ENCODE measurements around the gene AUTS2.

AUTS2 gene

DNA sequence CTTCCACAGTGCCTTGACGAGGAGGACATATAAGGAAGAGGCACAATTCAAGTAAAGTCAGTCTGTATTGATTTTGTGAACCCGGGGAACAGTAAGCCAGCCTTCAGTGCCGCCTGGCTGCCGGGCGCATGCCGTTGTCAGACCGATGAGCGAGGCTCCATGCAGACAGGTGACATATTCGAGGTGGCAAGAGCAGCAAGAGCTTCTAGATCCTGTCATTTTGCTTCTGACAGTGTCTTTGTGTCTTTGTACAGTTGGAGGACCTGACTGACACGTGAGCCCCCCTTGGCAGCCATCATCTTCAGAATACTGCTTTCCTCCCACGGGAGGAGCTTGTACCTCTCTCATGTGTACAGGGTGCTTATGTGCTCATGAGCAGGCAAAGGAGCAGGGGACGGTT is 1146.2 kb downstream of the AUTS2 start:
- no peak for DNase-seq (ENCODE audit: low read depth)

- no peak for DNase-seq (ENCODE audit: low read depth)
These were observed 1151.6 kb downstream of the AUTS2 start for GRCh38 chr7:70749831-70750230.

- no peak for DNase-seq (ENCODE audit: low read depth)
These were observed 1153.6 kb downstream of the AUTS2 start for GRCh38 chr7:70751895-70752294.

GRCh38 chr7:70752794-70753241 is 1154.5 kb downstream of the AUTS2 start:
- DNase-seq (ENCODE audit: low read depth) = no peak

GRCh38 chr7:70756789-70757188 is 1158.5 kb downstream of the AUTS2 start:
- no peak for DNase-seq (ENCODE audit: low read depth)

GRCh38 chr7:70758646-70759045 is 1160.4 kb downstream of the AUTS2 start:
- no peak for DNase-seq (ENCODE audit: low read depth)

DNA sequence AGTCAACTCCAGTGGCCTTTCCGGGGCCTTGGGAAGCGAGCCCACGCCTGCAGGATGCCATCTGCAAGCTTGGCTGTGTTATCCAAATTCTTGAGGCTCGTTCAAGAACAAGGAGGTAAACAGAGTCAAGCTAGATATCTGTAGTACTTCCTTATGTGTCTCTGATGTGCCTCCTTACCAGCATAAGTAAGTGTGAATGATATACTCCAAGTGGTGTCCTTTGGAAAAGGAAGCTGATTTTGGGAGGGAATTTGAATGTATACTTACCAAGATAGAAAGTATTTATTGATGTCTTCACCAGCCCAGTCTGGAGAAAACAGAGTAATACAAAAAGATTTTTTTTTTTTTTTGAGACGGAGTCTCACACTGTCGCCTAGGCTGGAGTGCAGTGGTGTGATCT is 1161.4 kb downstream of the AUTS2 start:
- no peak for DNase-seq (ENCODE audit: low read depth)

- no peak for DNase-seq (ENCODE audit: low read depth)
These were observed 1163.5 kb downstream of the AUTS2 start for GRCh38 chr7:70761711-70762328.

GRCh38 chr7:70762696-70763095 is 1164.4 kb downstream of the AUTS2 start:
- DNase-seq (ENCODE audit: low read depth) = no peak

- DNase-seq (ENCODE audit: low read depth) = peak; percentile 31
These were observed 1165.9 kb downstream of the AUTS2 start for GRCh38 chr7:70763961-70764691.

DNA sequence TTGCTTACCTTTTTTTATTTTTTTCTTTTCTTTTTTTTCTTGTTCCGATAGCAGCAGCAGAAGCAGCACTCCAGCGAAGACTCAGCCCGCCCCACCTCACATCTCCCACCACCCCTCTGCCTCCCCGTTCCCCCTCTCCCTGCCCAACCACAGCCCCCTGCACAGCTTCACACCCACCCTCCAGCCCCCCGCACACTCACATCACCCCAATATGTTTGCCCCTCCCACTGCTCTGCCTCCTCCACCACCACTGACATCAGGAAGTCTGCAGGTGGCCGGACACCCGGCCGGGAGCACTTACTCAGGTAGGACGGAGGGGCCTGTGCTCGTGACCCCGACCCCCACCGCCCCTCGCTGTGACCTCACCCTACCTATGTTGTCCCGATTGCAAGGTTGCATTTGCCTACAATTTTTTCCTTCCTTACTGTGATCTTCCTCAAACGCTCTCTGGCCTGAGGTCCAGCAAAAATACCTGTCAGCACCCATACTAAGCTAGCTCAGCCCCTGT is 1166.5 kb downstream of the AUTS2 start:
- DNase-seq (ENCODE audit: low read depth) = no peak

DNA sequence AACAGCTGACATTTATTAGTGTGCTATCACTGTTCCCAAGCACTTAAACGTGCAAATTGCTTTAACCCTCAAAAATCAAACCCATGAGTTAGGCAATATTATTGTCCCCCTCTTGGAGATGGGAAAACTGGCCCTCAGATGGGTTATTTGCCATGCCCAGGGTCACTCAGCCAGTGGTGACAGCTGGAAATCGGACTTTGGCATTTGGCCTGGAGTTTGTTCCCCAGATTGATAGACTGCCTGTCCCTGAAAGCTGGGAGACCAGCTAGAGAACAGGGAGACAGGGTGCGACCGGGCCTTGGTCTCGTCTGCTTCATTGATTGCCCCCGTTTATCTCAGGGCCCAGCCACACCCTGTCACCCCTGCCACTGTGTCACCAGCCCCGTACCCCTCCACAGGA is 1167.4 kb downstream of the AUTS2 start:
- DNase-seq (ENCODE audit: low read depth) = no peak

- DNase-seq (ENCODE audit: low read depth) = no peak
These were observed 1167.8 kb downstream of the AUTS2 start for GRCh38 chr7:70766109-70766508.

DNA sequence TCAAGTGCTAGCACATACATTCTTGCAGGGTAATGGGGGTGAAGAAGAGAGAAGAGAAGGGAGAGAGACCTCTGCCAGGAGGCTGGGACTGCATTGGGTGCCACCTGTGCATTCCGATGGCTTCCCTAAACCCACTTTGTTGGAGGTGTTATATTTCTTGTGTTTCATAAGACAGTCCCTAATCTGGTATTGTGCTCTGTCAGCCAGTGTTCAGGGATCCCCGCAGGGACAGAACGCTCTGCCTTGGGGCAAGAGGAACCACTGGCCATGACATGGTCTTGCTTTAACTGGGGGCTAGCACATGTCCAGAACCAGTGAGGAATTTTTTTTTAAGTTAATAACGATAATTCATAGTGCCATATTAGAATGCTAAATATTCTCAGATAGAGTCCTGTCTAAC is 1168.4 kb downstream of the AUTS2 start:
- no peak for DNase-seq (ENCODE audit: low read depth)

DNA sequence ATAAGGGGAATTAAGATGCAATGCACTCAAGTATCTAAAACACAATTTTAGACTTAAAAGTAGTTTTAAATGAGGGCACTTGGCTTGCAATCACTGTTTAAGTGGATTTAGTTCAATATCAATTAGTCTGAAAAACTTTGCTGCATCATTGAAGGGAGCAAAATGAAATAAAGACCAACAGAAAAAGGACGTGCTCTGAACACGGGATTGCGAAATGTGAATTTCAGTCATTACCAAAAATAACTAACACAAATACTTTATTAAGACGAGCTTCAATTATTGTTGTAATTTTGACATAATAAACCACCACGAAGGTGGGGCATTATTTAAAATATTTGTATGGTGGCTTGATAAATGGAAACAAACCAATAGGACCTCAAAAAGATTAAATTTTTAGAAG is 1171.9 kb downstream of the AUTS2 start:
- DNase-seq (ENCODE audit: low read depth) = no peak

DNA sequence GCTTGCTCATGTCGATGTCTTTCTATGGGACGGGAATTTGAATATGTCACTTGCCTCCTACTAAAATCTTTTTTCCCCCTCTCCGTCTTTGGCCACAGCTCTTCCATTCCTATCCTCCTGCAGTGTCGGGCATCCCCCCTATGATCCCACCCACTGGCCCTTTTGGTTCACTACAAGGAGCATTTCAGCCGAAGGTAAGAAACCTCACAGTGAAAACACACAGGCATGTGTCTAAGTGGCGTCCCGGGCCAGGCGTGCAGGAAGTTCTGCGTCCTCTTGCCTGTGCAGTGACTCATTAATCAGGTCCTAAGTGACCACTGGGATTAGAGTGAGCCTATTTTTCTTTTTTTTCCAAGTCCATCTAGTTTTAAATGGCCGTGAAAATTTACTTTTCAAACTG is 1173.2 kb downstream of the AUTS2 start:
- DNase-seq (ENCODE audit: low read depth) = no peak

- no peak for DNase-seq (ENCODE audit: low read depth)
These were observed 1174.6 kb downstream of the AUTS2 start for GRCh38 chr7:70772891-70773290.

- no peak for DNase-seq (ENCODE audit: low read depth)
These were observed 1175.1 kb downstream of the AUTS2 start for GRCh38 chr7:70773406-70773805.

DNA sequence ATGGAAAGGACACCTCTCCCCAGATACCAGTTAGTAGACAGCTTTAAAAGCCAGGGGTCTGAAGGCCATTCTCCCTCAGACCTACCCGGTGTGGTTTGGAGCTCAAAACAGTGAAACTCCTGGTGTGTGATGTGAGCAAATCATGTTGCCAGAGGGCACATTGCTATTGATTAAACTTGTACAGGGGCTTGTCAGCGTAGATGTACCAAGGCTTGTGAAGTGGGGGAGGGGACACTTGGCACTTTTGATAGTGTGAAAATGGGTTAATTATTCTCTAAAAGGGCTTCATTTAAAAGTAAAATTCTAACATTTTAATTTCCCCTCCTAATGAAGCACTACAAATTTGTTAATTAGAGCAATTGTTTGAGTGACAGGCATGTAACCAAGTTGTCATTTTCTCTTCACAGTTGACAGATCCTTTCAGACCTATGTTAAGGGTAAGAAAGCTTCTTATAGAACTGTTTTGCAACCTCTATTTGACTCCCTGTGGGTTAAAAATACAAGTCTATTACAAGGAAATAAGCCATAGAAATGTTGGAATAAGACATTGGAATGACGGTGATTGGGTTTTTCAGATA is 1176.8 kb downstream of the AUTS2 start:
- DNase-seq (ENCODE audit: low read depth) = no peak

DNA sequence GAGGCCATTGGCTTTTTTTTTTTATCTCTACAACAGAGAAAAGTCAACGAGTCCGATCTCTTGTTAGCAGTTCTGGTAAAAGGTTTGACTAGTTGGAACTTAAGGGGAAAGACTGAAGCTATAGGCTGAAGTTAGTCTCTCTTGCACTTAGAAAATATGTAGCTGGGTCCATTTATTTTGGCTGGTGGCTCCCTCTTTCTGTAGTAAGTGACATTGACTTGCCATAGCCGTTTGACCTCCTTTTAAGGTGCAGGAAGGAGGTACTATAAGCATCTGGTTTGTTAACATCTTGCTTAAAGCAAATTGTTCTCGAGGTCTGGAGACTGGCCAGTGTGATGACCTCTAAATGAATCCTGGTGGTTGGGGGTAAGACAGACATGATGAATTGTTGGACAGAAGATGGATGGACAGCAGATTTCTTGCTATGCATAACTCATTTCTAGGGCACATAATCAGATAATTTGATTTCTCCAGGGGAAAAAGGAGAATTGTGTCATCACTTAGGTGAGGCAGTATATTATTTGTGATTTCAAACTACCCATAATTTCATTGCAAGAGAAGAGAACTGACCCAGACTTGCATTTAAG is 1177.4 kb downstream of the AUTS2 start:
- DNase-seq (ENCODE audit: low read depth) = no peak

DNA sequence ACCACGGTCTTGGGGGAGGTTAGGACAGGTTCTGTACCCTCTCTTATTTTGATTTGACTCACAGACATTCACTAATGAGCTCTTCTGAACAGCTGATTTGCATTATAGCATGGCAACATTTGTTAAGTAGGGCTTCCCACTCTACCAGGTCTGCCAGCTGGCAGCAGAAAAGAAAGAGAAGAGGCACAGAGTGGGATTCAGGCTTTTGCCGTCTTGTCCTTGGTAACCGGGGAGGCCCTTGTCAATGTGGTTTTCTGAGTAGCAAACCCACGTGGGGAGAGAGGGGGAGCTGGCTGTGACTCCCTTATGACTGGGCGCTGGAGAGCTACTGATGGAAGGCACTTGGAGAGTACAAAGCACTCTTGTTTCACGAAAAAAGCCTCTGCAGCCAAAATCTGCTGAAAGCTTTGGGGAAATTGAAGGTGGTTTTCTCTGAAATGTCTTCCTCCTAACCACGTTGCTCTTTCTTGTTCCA is 1178.4 kb downstream of the AUTS2 start:
- peak; percentile 16 for DNase-seq (ENCODE audit: low read depth)

DNA sequence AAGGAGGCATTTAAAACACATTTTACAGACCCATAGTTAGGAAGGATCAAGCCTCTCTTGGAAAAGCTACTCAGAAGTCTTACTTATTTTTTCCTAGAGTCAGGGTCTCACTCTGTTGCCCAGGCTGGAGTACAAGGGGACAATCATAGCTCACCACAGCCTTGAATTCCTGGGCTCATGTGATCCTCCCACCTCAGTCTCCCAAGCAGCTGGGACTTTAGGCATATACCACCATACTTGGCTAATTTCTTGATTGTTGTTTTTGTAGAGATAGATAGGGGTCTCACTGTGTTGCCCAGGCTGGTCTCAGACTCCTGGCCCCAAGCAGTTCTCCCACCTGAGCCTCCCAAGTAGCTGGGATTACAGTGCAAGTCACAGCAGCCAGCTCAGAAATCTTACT is 1179.0 kb downstream of the AUTS2 start:
- no peak for DNase-seq (ENCODE audit: low read depth)

DNA sequence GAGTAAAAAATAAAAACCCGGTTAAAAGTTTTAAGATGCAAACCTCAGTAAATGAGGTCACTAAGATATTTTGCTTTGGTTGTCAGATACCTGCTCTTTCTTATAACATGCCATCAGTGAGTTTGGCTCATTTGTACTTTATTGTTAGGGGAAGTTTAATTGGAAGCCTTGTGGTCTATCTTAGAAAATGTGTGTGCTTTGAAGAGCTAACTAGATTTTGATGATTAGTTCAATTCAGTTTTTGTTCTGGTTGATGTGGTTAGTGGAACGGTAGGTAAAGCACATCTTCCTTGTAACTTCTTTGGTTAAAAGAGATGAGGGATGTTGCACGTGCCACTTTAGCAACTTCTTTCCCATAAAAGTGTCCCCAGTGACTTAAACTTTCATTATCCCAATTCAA is 1180.3 kb downstream of the AUTS2 start:
- no peak for DNase-seq (ENCODE audit: low read depth)
